Astrocyte of the spinal cord (primary cell): ENCODE measurements around the gene PHACTR3.

ENCODE experiments used
- DNase-seq: peaks from one replicate; pipeline ENCODE4 v3.0.0; 2011; ENCODE audit warnings: low read depth, low spot score
- H3K4me3 ChIP-seq: 2 replicates; pipeline ENCODE4 v1.5.1; 2011; ENCODE audit warnings: low read depth, mild to moderate bottlenecking, low read length, moderate library complexity
- CTCF ChIP-seq: IDR thresholded peaks from 2 replicates; pipeline ENCODE4 v1.5.1; 2012; ENCODE audit warnings: low read depth, mild to moderate bottlenecking, low read length, inconsistent platforms
- in situ Hi-C: cut with HindIII; loops from 2 replicates; pipeline ENCODE4 v1.10.0; 2017; ENCODE audit warnings: low sequenced_read_pairs

PHACTR3 gene

DNA sequence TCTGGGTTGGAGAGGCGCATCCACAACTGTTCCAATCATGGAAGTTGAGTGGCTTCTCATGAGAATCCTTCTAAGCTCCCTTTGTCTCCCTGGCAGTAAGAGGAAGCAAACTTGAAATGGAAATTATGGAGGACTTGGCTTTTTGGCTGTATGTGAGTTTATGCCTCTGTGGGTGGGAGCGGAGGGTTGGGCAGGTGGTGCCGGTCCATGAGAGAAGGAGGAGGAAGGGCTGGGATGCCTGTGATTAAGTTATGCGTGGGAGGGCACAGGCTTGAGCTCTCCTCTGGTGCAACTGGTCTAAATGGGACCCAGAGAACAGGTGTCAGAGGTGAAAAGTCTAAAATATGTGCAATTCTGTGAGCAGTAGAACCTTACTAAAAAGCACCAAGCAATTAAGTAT is 2.2 kb downstream of the PHACTR3 start:
- TF ChIP-seq CTCF = no peak
- no peak overlapping the region for H3K4me3 ChIP-seq
- in situ Hi-C loops = no loop called here
- DNase-seq = no peak

- no peak for DNase-seq
Observed at GRCh38 chr20:59608396-59608795, 4.1 kb downstream of the PHACTR3 start.

GRCh38 chr20:59608871-59609270 is 4.5 kb downstream of the PHACTR3 start:
- TF ChIP-seq CTCF = no peak
- no peak overlapping the region for H3K4me3 ChIP-seq
- in situ Hi-C loops = no loop called here
- no peak for DNase-seq

More at GRCh38 chr20:59608396-59608795, 4.1 kb downstream of the PHACTR3 start:
- no peak for TF ChIP-seq CTCF
- in situ Hi-C loops = no loop called here
- H3K4me3 ChIP-seq = no peak overlapping the region

GRCh38 chr20:59611286-59611685 is 6.9 kb downstream of the PHACTR3 start:
- in situ Hi-C loops = no loop called here

DNA sequence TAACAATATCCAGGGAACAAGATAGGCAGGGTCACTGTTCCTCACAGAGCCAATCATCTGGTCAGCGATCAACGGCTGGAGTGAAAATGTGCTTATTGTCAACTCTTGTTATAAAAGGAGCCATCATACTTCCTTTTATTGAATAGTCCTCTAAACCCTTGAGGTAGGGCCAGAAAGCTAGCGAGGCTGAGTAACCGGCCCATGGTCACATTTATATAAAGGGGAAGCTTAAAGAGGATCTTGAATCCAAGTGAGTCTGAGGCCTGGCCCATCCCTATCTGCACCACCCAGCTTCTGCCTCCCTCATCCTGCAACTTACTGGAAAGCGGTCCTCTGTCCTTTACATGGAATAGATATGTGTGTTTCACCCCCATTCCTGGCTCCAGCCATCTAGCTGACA is 9.5 kb downstream of the PHACTR3 start:
- TF ChIP-seq CTCF = no peak
- no peak for DNase-seq
- H3K4me3 ChIP-seq = no peak overlapping the region
- in situ Hi-C loops = no loop called here

More at GRCh38 chr20:59611286-59611685, 6.9 kb downstream of the PHACTR3 start:
- DNase-seq = no peak
- H3K4me3 ChIP-seq = no peak overlapping the region
- TF ChIP-seq CTCF = no peak

- TF ChIP-seq CTCF = no peak
- in situ Hi-C loops = no loop called here
- no peak for DNase-seq
- no peak overlapping the region for H3K4me3 ChIP-seq
Observed at GRCh38 chr20:59614714-59615113, 10.4 kb downstream of the PHACTR3 start.

DNA sequence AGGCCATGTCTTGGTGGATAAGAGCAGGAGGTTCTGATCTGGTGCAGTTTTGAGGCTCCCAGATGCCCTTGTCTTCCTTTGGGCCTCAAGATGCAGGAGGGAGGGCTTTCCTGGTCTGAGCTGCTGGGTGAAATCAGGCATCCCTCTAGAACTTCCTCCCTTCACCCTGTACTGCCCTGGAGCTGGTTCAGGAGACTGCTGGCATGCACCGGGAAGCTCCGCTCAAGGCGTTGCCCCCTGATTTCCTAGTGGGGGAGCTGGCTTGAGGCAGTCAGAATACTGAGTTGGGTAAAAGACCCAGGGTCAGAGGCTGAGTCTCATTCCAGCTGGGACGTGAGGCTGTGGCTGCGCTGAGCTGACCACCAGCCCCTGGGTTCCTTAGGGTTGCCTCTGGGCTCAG is 12.0 kb downstream of the PHACTR3 start:
- H3K4me3 ChIP-seq = no peak overlapping the region
- TF ChIP-seq CTCF = no peak
- in situ Hi-C loops = no loop called here
- DNase-seq = no peak
